ENCODE results near the gene PMIS2.

Gene PMIS2

GRCh38 chr19:35556025-35556590, 29.9 kb upstream of the PMIS2 start:
- no peak for DNase-seq (ENCODE audit: low read depth in 1 of 2, low spot score in 1 of 2)

- DNase-seq (ENCODE audit: low read depth in 1 of 2, low spot score in 1 of 2) = no peak
Observed at GRCh38 chr19:35556846-35557538, 29.0 kb upstream of the PMIS2 start.

GRCh38 chr19:35557539-35558399, 28.2 kb upstream of the PMIS2 start:
- DNase-seq (ENCODE audit: low read depth in 1 of 2, low spot score in 1 of 2) = peak in 1 of 2 donors; percentile 29

- no peak for DNase-seq (ENCODE audit: low read depth in 1 of 2, low spot score in 1 of 2)
Observed at GRCh38 chr19:35558400-35559280, 27.3 kb upstream of the PMIS2 start.

GRCh38 chr19:35559281-35559659, 26.7 kb upstream of the PMIS2 start:
- DNase-seq (ENCODE audit: low read depth in 1 of 2, low spot score in 1 of 2) = no peak

- no peak for DNase-seq (ENCODE audit: low read depth in 1 of 2, low spot score in 1 of 2)
Observed at GRCh38 chr19:35559781-35560180, 26.2 kb upstream of the PMIS2 start.

- no peak for DNase-seq (ENCODE audit: low read depth in 1 of 2, low spot score in 1 of 2)
Observed at GRCh38 chr19:35560271-35560670, 25.7 kb upstream of the PMIS2 start.

- no peak for DNase-seq (ENCODE audit: low read depth in 1 of 2, low spot score in 1 of 2)
Observed at GRCh38 chr19:35560677-35561076, 25.3 kb upstream of the PMIS2 start.

GRCh38 chr19:35561436-35561835, 24.5 kb upstream of the PMIS2 start:
- no peak for DNase-seq (ENCODE audit: low read depth in 1 of 2, low spot score in 1 of 2)

GRCh38 chr19:35562336-35562735, 23.6 kb upstream of the PMIS2 start:
- DNase-seq (ENCODE audit: low read depth in 1 of 2, low spot score in 1 of 2) = no peak

GRCh38 chr19:35562776-35563175, 23.2 kb upstream of the PMIS2 start:
- no peak for DNase-seq (ENCODE audit: low read depth in 1 of 2, low spot score in 1 of 2)

GRCh38 chr19:35563207-35563829, 22.7 kb upstream of the PMIS2 start, which contains the start of gene ATP4A:
Gene ATP4A, minus strand, starts transcription at chr19:35563658. Its CDS starts 29 bp downstream, at chr19:35563629.
- no peak for DNase-seq (ENCODE audit: low read depth in 1 of 2, low spot score in 1 of 2)

- no peak for DNase-seq (ENCODE audit: low read depth in 1 of 2, low spot score in 1 of 2)
Observed at GRCh38 chr19:35565016-35565856, 20.7 kb upstream of the PMIS2 start.

GRCh38 chr19:35566738-35567137, 19.2 kb upstream of the PMIS2 start:
- no peak for DNase-seq (ENCODE audit: low read depth in 1 of 2, low spot score in 1 of 2)

- no peak for DNase-seq (ENCODE audit: low read depth in 1 of 2, low spot score in 1 of 2)
Observed at GRCh38 chr19:35569281-35569781, 16.6 kb upstream of the PMIS2 start.

- DNase-seq (ENCODE audit: low read depth in 1 of 2, low spot score in 1 of 2) = no peak
Observed at GRCh38 chr19:35571406-35571965, 14.5 kb upstream of the PMIS2 start.

- no peak for DNase-seq (ENCODE audit: low read depth in 1 of 2, low spot score in 1 of 2)
Observed at GRCh38 chr19:35577918-35578317, 8.1 kb upstream of the PMIS2 start.

GRCh38 chr19:35578707-35579106, 7.3 kb upstream of the PMIS2 start:
- DNase-seq (ENCODE audit: low read depth in 1 of 2, low spot score in 1 of 2) = no peak

GRCh38 chr19:35582760-35583159, 3.2 kb upstream of the PMIS2 start:
- no peak for DNase-seq (ENCODE audit: low read depth in 1 of 2, low spot score in 1 of 2)
